CD14-positive monocyte (primary cell): ENCODE measurements around the gene KCNQ1OT1. TPM values are rescaled to one million over a fixed set of nuclear protein-coding genes. Genes with fewer than 3 reads are reported as not detected.

ENCODE experiments used
- DNase-seq, 3 donors: peaks; one replicate each; pipeline ENCODE4 v3.0.0-alpha.2; 2011 to 2022
- H2AFZ ChIP-seq: 2 replicates; pipeline ENCODE4 v1.6.0; 2012; ENCODE audit warnings: mild to moderate bottlenecking, low read depth, low read length, inconsistent platforms; ENCODE audit not compliant: insufficient read depth, poor library complexity, severe bottlenecking
- H3K27ac ChIP-seq, 2 donors: 1 replicate in 1 of 2; 2 replicates in 1 of 2; pipeline ENCODE4 v1.5.1; 2012 to 2013; ENCODE audit warnings: low read length in 2 of 2, control low read depth in 1 of 2, inconsistent platforms in 1 of 2, low read depth in 1 of 2, mild to moderate bottlenecking in 1 of 2
- H3K27me3 ChIP-seq, 2 donors: one replicate each; pipeline versions ENCODE4 v1.6.0 to v1.6.1; 2011 to 2013; ENCODE audit warnings: low read length in 2 of 2; ENCODE audit not compliant: control insufficient read depth in 2 of 2, insufficient read depth in 2 of 2
- H3K36me3 ChIP-seq, 2 donors: replicated peaks in 1 of 2; 1 replicate in 1 of 2; 2 replicates in 1 of 2; pipeline versions ENCODE4 v1.5.1 to v1.6.1; 2012 to 2013; ENCODE audit warnings: low read length in 2 of 2, control low read depth in 1 of 2, inconsistent platforms in 1 of 2, mild to moderate bottlenecking in 1 of 2; ENCODE audit not compliant: insufficient read depth in 2 of 2, control insufficient read depth in 1 of 2
- H3K4me1 ChIP-seq, 2 donors: 1 replicate in 1 of 2; 2 replicates in 1 of 2; pipeline versions ENCODE4 v1.5.1 to v1.6.1; 2012 to 2013; ENCODE audit warnings: low read length in 2 of 2, control low read depth in 1 of 2, inconsistent platforms in 1 of 2, mild to moderate bottlenecking in 1 of 2, moderate library complexity in 1 of 2; ENCODE audit not compliant: insufficient read depth in 2 of 2, control insufficient read depth in 1 of 2
- H3K4me2 ChIP-seq: replicated peaks from 2 replicates; pipeline ENCODE3; 2012; ENCODE audit warnings: low read length, moderate library complexity, mild to moderate bottlenecking; ENCODE audit not compliant: poor library complexity, severe bottlenecking; ENCODE audit errors: extremely low read depth
- H3K4me3 ChIP-seq, 3 experiments: fragments of 200-600 bp in 1 of 3; sonication (generic) in 1 of 3; replicated peaks in 1 of 3; 1 replicate in 2 of 3; 2 replicates in 1 of 3; pipeline ENCODE4 v1.5.1; 2011 to 2013; ENCODE audit warnings: low read length in 3 of 3, mild to moderate bottlenecking in 3 of 3, control low read depth in 2 of 3, low read depth in 2 of 3, inconsistent platforms in 1 of 3, moderate library complexity in 1 of 3
- H3K79me2 ChIP-seq: 2 replicates; pipeline ENCODE4 v1.6.0; 2012; ENCODE audit warnings: mild to moderate bottlenecking, control low read depth, inconsistent platforms, low read length, moderate library complexity; ENCODE audit not compliant: insufficient read depth
- H3K9ac ChIP-seq: 2 replicates; pipeline ENCODE4 v1.6.0; 2017; ENCODE audit warnings: low read length, mild to moderate bottlenecking; ENCODE audit not compliant: insufficient read depth, poor library complexity, severe bottlenecking
- H3K9me3 ChIP-seq, 2 donors: replicated peaks in 1 of 2; 1 replicate in 1 of 2; 2 replicates in 1 of 2; pipeline versions ENCODE4 v1.5.1 to v1.6.1; 2012 to 2013; ENCODE audit warnings: low read length in 2 of 2, control low read depth in 1 of 2; ENCODE audit not compliant: control insufficient read depth in 1 of 2, insufficient read depth in 1 of 2
- H4K20me1 ChIP-seq: 2 replicates; pipeline ENCODE4 v1.6.0; 2012; ENCODE audit warnings: mild to moderate bottlenecking, low read length, control low read depth, moderate library complexity; ENCODE audit not compliant: insufficient read depth
- H3K27ac Mint-ChIP-seq, 7 donors: one replicate each; pipeline ENCODE4 v1.8.0; 2020; ENCODE audit warnings: mild to moderate bottlenecking in 7 of 7, mixed read lengths in 7 of 7, moderate library complexity in 6 of 7, inconsistent platforms in 2 of 7
- H3K27me3 Mint-ChIP-seq, 3 donors: one replicate each; pipeline ENCODE4 v1.8.0; 2021 to 2022; ENCODE audit warnings: low read depth in 3 of 3, mild to moderate bottlenecking in 3 of 3, mixed read lengths in 3 of 3, moderate library complexity in 3 of 3, inconsistent platforms in 1 of 3
- H3K36me3 Mint-ChIP-seq, 2 donors: one replicate each; pipeline ENCODE4 v1.8.0; 2020; ENCODE audit warnings: mixed read lengths in 2 of 2, inconsistent platforms in 1 of 2, mild to moderate bottlenecking in 1 of 2
- H3K4me1 Mint-ChIP-seq: one replicate; pipeline ENCODE4 v1.8.0; 2020; ENCODE audit warnings: mild to moderate bottlenecking, mixed read lengths
- H3K4me3 Mint-ChIP-seq, 2 donors: one replicate each; pipeline ENCODE4 v1.8.0; 2020; ENCODE audit warnings: mild to moderate bottlenecking in 2 of 2, mixed read lengths in 2 of 2, moderate library complexity in 1 of 2
- H3K9me3 Mint-ChIP-seq, 7 donors: one replicate each; pipeline ENCODE4 v1.8.0; 2020 to 2022; ENCODE audit warnings: mixed read lengths in 7 of 7, mild to moderate bottlenecking in 6 of 7, moderate library complexity in 6 of 7, inconsistent platforms in 2 of 7
- CTCF ChIP-seq: fragments of 200-600 bp; IDR thresholded peaks from one replicate; pipeline ENCODE4 v1.8.0; 2022; ENCODE audit warnings: antibody characterized with exemption, mild to moderate bottlenecking
- WGBS: methylation state at CpG from one replicate; pipeline ENCODE4 v1.1.5; 2013; ENCODE audit warnings: missing lambda C conversion rate; ENCODE audit not compliant: insufficient coverage; 5-methylcytosine and 5-hydroxymethylcytosine counted together
- intact Hi-C, 2 donors: fragments of 100-400 bp; cut with micrococcal nuclease; formaldehyde crosslinking; loops; one replicate each; pipeline versions ENCODE4 v1.15.0 to v1.15.1; 2023
- polyA plus RNA-seq, 3 donors: library from polyadenylated mRNA; depleted of rRNA in 1 of 3; unstranded in 2 of 3; stranded (reverse) in 1 of 3; fragments of 300-500 nt in 2 of 3; fragments of >200 nt in 1 of 3; fragmentation: Illumina TruSeq in 2 of 3; gene quantifications; 1 replicate in 2 of 3; 2 replicates in 1 of 3; pipeline ENCODE4 v1.2.3, GENCODE V29; 2012 to 2021

The KCNQ1OT1 gene
- polyA plus RNA-seq, 3 donors: 0.01 to 0.04 (median 0.03) TPM

DNA sequence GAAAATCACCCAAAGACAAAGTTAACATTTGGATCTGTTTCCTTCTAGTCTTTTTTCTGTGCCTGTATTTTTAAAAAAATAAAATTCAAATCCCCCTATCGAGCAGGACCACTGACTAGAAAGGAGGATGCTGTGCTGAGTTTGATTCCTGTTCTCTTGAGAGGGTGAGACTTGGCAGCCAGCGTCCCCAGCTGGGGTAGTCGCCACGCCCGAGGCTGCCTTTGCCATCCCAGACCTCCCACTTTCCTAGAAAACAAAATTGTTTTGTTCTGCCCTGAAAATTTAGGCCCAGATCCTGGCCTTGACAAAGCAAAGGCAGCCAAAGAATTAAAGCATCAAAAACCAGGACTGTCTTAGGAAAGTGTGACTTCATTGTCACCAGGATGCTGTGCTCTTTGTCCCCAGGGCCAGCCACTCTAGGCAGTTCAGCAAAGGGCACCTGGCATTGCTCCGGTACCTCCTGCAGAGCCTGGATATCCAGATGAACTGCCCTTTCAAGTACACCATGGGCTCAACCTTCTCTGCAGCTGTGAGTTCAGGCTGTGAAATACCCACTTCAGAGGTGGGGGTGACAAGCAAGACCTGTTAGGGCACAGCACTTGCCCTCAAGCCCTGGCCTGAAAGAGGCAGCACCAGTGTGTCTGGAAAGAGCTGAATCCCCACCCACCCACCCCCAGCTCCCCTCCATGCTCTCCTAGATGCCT, 44.6 kb downstream of the KCNQ1OT1 start:
- H3K4me2 ChIP-seq: no peak overlapping the region
- peaks cover 2 to 31% of the 10 kb centered on the region in 2 donors for H3K36me3 ChIP-seq
- no peak overlapping the region for H3K4me3 ChIP-seq
- H3K27me3 ChIP-seq: no peaks in the 10 kb centered on the region
- no peak overlapping the region for H3K27ac ChIP-seq
- peaks cover 0 to 6% of the 10 kb centered on the region in 2 donors for H3K4me1 ChIP-seq
- H3K9ac ChIP-seq: no peak overlapping the region
- H3K4me1 Mint-ChIP-seq: peaks cover 10% of the 10 kb centered on the region
- H3K27me3 Mint-ChIP-seq: peaks cover 2 to 3% (median 3%) of the 10 kb centered on the region in 3 donors
- H3K9me3 ChIP-seq: peaks cover 26 to 35% of the 10 kb centered on the region in 2 donors
- no peak overlapping the region for H2AFZ ChIP-seq
- no peak for DNase-seq
- H3K27ac Mint-ChIP-seq: no peak overlapping the region
- H3K9me3 Mint-ChIP-seq: peaks cover 12 to 59% (median 37%) of the 10 kb centered on the region in 7 donors
- peaks cover 57 to 61% of the 10 kb centered on the region in 2 donors for H3K36me3 Mint-ChIP-seq
- WGBS: 100% methylated on average over 3 of the region's 6 CpGs
- no peak for TF ChIP-seq CTCF
- intact Hi-C loops: loop anchor here in 1 of 2 donors (5.0 kb wide), 1 partner anchor 33 kb away; no protein-coding TSS in a partner anchor
- peaks cover 43% of the 10 kb centered on the region for H4K20me1 ChIP-seq
- H3K4me3 Mint-ChIP-seq: no peak overlapping the region
- no peaks in the 10 kb centered on the region for H3K79me2 ChIP-seq

DNA sequence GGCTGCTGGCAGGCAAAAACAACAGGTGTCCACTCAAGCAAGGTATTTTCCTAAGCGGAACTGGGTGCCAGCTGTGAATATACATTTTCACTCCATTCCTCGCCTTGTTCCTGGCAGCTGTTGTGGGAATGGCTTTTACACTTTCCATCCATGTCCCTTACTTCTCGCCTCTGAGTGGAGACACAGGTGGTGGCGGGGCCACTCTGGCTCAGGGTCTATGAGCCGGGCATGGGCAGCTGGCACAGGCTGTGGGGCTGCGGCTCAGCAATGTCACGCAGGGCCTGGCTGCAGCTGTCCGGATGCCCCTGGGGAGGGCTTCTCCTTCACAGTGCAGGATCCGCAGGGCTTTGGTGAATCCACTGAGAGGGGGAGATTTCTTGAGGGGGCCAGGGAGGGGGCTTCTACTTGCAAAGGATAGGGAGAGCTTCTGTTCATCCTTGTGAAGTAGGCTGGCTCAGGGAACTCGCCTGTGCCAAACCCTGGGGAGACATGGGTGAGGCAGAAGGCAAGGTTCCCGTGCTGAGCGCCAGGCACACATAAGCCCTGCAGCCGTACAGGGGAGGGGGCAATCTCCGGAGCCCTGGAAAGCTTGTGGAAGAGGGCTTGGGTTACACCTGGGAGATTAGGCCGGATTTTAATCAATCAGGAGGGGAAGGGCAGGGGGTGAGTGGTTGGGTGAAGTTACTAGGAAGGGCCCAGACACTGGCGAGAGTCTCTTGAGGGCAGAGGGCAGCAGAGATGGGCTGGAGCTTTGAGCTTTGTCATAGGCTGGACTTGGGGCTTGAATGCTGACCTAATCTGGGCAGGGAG, 45.7 kb downstream of the KCNQ1OT1 start:
- DNase-seq: peak in 1 of 3 donors; percentile 2
- Histone ChIP-seq H3K79me2 (no peaks in the 10 kb centered on the region), H3K9me3 (peaks cover 26 to 35% of the 10 kb centered on the region in 2 donors), H4K20me1 (peaks cover 43% of the 10 kb centered on the region), H3K36me3 (peaks cover 2 to 21% of the 10 kb centered on the region in 2 donors), H3K9ac (no peak overlapping the region), H3K27me3 (no peaks in the 10 kb centered on the region), H3K27ac (no peak overlapping the region), H3K4me2 (no peak overlapping the region), H3K4me3 (no peak overlapping the region), H3K4me1 (peaks cover 0 to 6% of the 10 kb centered on the region in 2 donors), H2AFZ (no peak overlapping the region)
- Mint-ChIP-seq H3K4me3 (no peak overlapping the region), H3K4me1 (peaks cover 10% of the 10 kb centered on the region), H3K27me3 (peaks cover 3 to 4% (median 3%) of the 10 kb centered on the region in 3 donors), H3K9me3 (peaks cover 20 to 59% (median 40%) of the 10 kb centered on the region in 7 donors), H3K36me3 (peaks cover 51 to 54% of the 10 kb centered on the region in 2 donors), H3K27ac (peak overlapping the region in 2 of 7 donors; percentile 25 to 63)
- 96% methylated on average over 16 of the region's 16 CpGs for WGBS
- TF ChIP-seq CTCF: no peak
- intact Hi-C loops: no loop called here
